ENCODE data around the gene MGP.

DNA sequence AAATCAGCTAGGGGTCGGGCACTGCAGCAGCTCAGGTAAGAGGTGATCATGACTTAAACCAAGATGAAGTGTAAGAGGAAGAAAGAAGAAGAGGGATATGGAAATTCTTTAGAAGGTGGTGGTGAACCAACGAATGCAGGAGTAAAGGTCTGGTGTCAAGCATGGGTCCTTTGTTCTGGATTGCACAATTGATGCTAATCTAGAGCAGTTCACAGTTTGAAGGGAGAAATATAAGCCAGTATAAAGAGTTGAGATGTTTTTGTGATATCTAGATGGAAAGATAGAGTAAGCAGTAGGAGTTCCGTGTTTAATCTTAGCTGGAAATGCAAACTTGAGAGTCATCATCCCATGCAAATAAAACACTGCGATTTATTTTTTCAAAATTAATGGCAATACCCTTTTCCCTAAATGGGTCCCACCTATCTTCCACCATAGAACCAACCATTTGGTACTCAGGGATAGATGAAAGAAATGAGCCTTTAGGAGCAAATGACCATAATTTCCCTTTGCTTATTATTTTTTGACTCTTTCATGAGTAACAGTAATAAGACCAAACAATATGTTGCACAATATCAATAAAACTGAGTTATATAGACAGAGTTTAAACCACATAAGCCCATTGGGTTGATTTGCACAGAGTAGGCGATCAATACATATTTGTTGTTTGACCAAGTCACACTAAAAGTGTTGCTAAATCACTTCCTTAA lies 15.0 kb upstream of the MGP start:
- TF ChIP-seq SUZ12 (IDR thresholded peaks at IDR 0.05; ENCODE audit: extremely low read depth, insufficient read depth, insufficient read length) (no peak), YY1 (IDR thresholded peaks at IDR 0.05; ENCODE audit: insufficient read depth, insufficient read length) (no peak)
